Esophagus muscularis mucosa (tissue), 4 donors: ENCODE results near the gene IFRD2.
A peak's percentile ranks its signal among the peaks of the same experiment; 100 is the strongest.

Experiments used
- EP300 ChIP-seq: sonication (generic); formaldehyde crosslinking; IDR thresholded peaks from one replicate; pipeline ENCODE4 v1.6.1; 2017; ENCODE audit warnings: antibody characterized with exemption
- POLR2A ChIP-seq: fragments of 450-650 bp; IDR thresholded peaks from one replicate; pipeline ENCODE4 v1.6.1; 2017; ENCODE audit warnings: antibody characterized with exemption, moderate library complexity, mild to moderate bottlenecking, low read depth
- POLR2AphosphoS5 ChIP-seq, 2 donors: sonication (generic); formaldehyde crosslinking; IDR thresholded peaks; one replicate each; pipeline ENCODE4 v1.6.1; 2017; ENCODE audit warnings: antibody characterized with exemption in 2 of 2
- TF ChIP-seq, protein P1 (sequence below), 3 experiments: fragments of 200-600 bp in 2 of 3; fragments of 450-650 bp in 1 of 3; sonication (generic) in 2 of 3; IDR thresholded peaks; one replicate each; pipeline ENCODE4 v1.5.1; 2017 to 2019; ENCODE audit warnings: antibody characterized with exemption in 3 of 3, mild to moderate bottlenecking in 2 of 3, moderate library complexity in 1 of 3

DNA sequence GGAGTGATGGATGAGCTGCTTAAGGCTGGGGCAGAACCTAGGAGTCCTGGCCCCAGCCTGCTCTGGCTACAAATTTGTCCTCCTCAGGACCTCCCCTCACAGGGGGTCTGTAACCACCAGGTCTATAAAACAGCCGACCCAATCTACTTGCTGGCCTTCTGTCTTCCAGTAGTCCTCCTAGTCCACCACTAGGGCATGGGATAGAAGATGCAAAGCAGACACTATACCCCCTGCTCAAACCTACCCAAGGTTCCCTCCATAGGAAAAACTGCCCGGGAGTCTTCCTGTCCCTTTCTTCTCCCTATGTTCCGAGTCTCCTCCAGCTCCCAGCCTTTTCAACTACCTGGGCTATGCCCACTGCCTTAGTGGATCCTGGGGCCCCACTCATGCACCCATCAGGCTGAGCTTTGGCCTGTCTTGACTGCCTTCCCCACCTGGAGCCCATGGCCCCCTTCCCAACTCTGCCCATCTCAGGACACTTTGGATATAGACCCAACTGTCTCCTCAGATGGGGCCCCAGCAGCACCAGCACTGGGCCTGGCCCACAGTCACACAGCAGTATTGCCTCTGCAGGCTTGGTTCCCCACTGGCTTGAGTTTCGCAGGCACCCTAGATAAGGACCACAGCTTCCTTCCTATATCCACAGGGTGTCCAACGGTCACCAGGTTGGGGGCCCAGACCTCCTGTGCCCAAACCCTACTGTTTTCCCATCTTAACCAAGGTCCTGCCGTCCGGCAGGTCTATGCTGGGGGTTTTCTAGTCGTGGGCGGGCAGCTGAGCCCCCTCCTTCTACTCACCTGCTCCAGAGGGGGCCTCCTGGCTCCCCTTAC is 5.9 kb upstream of the IFRD2 start:
- TF ChIP-seq, protein P1, sequence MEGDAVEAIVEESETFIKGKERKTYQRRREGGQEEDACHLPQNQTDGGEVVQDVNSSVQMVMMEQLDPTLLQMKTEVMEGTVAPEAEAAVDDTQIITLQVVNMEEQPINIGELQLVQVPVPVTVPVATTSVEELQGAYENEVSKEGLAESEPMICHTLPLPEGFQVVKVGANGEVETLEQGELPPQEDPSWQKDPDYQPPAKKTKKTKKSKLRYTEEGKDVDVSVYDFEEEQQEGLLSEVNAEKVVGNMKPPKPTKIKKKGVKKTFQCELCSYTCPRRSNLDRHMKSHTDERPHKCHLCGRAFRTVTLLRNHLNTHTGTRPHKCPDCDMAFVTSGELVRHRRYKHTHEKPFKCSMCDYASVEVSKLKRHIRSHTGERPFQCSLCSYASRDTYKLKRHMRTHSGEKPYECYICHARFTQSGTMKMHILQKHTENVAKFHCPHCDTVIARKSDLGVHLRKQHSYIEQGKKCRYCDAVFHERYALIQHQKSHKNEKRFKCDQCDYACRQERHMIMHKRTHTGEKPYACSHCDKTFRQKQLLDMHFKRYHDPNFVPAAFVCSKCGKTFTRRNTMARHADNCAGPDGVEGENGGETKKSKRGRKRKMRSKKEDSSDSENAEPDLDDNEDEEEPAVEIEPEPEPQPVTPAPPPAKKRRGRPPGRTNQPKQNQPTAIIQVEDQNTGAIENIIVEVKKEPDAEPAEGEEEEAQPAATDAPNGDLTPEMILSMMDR (IDR thresholded peaks at IDR 0.05) = peak in 1 of 3 experiments; percentile 9
- no peak for TF ChIP-seq POLR2AphosphoS5 (IDR thresholded peaks at IDR 0.05)
- no peak for TF ChIP-seq EP300
- TF ChIP-seq POLR2A = no peak
